ENCODE results near the gene ZPR1. TPM values are rescaled to one million over a fixed set of nuclear protein-coding genes. Genes with fewer than 3 reads are reported as not detected.

Gene ZPR1
- polyA plus RNA-seq, 1 donor from 2014 or later: 34.5 TPM

DNA sequence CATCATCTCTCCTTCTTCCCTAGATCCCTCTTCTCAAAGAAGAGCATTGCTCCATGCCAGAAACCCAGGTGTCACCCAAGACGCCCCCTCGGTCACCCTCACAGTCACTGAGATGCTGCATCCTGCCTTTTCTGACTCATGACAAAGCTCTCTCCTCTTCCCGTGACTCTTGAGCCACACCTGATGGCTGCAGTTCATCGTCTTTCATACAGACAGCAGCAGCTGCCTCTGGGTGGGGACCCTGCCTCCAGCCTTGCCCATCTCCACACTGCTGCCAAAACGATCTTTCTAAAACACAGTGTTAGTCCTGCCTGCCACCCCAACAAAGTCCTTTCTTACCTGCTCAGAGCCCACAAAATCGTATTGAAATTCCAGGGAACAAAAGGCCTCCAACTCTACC lies 59.8 kb downstream of the ZPR1 start:
- Histone ChIP-seq H3K9me2 (ENCODE audit: insufficient read depth, low read length) (no peaks in the 10 kb centered on the region), H3K79me2 (replicated peaks; ENCODE audit: insufficient read depth, low read length) (no peaks in the 10 kb centered on the region), H3K4me2 (ENCODE audit: low read length) (no peak overlapping the region), H3K36me3 (ENCODE audit: insufficient read depth, low read length) (no peaks in the 10 kb centered on the region), H3K9ac (ENCODE audit: low read length) (no peak overlapping the region), H3F3A (ENCODE audit: insufficient read depth, low read length, poor library complexity, severe bottlenecking) (no peaks in the 10 kb centered on the region), H2AFZ (ENCODE audit: low read depth, low read length) (no peak overlapping the region), H3K4me3 (ENCODE audit: low read length) (no peak overlapping the region), H3K27me3 (ENCODE audit: insufficient read depth, low read depth, low read length) (no peaks in the 10 kb centered on the region), H4K20me1 (ENCODE audit: insufficient read depth) (no peaks in the 10 kb centered on the region), H3K27ac (ENCODE audit: low read length) (no peak overlapping the region), H3K9me3 (ENCODE audit: low read length) (no peaks in the 10 kb centered on the region)
- TF ChIP-seq RAD21 (conservative IDR thresholded peaks at IDR 0.05) (no peak), SMC3 (conservative IDR thresholded peaks at IDR 0.05; ENCODE audit: poor library complexity) (no peak), MXI1 (conservative IDR thresholded peaks at IDR 0.05; ENCODE audit: poor library complexity, severe bottlenecking) (no peak), EP300 (conservative IDR thresholded peaks at IDR 0.05; ENCODE audit: poor library complexity, severe bottlenecking) (no peak), POLR2AphosphoS5 (IDR thresholded peaks at IDR 0.05) (no peak), TAF1 (IDR thresholded peaks at IDR 0.05; ENCODE audit: low read depth) (no peak), EZH2 (IDR thresholded peaks at IDR 0.05; ENCODE audit: borderline replicate concordance, insufficient read depth, low read length, poor library complexity, severe bottlenecking) (no peak)
- TF ChIP-seq, protein P1, sequence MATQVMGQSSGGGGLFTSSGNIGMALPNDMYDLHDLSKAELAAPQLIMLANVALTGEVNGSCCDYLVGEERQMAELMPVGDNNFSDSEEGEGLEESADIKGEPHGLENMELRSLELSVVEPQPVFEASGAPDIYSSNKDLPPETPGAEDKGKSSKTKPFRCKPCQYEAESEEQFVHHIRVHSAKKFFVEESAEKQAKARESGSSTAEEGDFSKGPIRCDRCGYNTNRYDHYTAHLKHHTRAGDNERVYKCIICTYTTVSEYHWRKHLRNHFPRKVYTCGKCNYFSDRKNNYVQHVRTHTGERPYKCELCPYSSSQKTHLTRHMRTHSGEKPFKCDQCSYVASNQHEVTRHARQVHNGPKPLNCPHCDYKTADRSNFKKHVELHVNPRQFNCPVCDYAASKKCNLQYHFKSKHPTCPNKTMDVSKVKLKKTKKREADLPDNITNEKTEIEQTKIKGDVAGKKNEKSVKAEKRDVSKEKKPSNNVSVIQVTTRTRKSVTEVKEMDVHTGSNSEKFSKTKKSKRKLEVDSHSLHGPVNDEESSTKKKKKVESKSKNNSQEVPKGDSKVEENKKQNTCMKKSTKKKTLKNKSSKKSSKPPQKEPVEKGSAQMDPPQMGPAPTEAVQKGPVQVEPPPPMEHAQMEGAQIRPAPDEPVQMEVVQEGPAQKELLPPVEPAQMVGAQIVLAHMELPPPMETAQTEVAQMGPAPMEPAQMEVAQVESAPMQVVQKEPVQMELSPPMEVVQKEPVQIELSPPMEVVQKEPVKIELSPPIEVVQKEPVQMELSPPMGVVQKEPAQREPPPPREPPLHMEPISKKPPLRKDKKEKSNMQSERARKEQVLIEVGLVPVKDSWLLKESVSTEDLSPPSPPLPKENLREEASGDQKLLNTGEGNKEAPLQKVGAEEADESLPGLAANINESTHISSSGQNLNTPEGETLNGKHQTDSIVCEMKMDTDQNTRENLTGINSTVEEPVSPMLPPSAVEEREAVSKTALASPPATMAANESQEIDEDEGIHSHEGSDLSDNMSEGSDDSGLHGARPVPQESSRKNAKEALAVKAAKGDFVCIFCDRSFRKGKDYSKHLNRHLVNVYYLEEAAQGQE (IDR thresholded peaks at IDR 0.05; ENCODE audit: borderline replicate concordance): no peak
- TF ChIP-seq, protein P2, sequence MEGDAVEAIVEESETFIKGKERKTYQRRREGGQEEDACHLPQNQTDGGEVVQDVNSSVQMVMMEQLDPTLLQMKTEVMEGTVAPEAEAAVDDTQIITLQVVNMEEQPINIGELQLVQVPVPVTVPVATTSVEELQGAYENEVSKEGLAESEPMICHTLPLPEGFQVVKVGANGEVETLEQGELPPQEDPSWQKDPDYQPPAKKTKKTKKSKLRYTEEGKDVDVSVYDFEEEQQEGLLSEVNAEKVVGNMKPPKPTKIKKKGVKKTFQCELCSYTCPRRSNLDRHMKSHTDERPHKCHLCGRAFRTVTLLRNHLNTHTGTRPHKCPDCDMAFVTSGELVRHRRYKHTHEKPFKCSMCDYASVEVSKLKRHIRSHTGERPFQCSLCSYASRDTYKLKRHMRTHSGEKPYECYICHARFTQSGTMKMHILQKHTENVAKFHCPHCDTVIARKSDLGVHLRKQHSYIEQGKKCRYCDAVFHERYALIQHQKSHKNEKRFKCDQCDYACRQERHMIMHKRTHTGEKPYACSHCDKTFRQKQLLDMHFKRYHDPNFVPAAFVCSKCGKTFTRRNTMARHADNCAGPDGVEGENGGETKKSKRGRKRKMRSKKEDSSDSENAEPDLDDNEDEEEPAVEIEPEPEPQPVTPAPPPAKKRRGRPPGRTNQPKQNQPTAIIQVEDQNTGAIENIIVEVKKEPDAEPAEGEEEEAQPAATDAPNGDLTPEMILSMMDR (IDR thresholded peaks at IDR 0.05; ENCODE audit: poor library complexity, severe bottlenecking): no peak

DNA sequence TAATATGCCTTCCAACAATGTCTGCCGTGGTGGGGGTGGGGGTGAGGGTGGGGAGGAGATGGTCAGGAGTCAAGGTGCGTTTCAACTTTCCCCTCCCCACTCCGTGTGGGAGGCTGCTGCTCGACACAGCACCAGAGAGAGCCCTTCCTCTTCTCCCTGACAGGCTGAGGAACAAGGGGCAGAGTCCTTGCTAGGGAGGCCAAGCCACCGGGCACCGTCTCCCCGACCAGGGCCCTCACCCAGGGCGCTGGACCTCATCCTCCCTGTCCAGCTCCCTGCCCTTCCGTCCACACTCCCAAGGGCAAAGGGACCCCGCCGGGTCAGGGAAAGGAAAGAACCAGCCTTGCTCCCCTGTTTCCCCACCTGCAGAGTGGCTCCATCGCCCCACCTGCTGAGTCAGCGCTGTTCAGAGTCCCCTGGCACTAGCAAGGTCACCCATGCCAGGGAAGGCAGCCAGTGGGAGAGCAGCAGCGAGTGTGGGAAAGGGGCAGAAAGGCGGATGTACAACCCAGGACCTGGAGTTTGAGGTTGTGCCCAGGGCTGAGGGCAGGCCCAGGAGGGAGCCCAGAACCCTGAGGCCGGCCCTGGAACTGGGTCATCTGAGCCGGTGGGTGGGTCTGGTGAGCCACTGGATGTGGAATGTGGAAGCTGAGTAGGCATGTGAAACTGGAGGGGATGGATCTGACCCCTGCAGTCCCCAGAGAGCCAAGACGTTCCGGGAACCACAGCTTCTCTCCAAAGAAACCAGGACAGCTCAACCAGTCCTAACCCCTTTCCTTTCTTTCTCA lies 62.2 kb downstream of the ZPR1 start:
- Histone ChIP-seq H3F3A (ENCODE audit: insufficient read depth, low read length, poor library complexity, severe bottlenecking) (no peaks in the 10 kb centered on the region), H3K4me3 (ENCODE audit: low read length) (no peak overlapping the region), H3K4me2 (ENCODE audit: low read length) (no peak overlapping the region), H3K9ac (ENCODE audit: low read length) (no peak overlapping the region), H3K9me3 (ENCODE audit: low read length) (no peaks in the 10 kb centered on the region), H4K20me1 (ENCODE audit: insufficient read depth) (no peaks in the 10 kb centered on the region), H3K36me3 (ENCODE audit: insufficient read depth, low read length) (no peaks in the 10 kb centered on the region), H3K9me2 (ENCODE audit: insufficient read depth, low read length) (no peaks in the 10 kb centered on the region), H2AFZ (ENCODE audit: low read depth, low read length) (no peak overlapping the region), H3K79me2 (replicated peaks; ENCODE audit: insufficient read depth, low read length) (no peaks in the 10 kb centered on the region), H3K27ac (ENCODE audit: low read length) (no peak overlapping the region), H3K27me3 (ENCODE audit: insufficient read depth, low read depth, low read length) (no peaks in the 10 kb centered on the region)
- TF ChIP-seq EP300 (conservative IDR thresholded peaks at IDR 0.05; ENCODE audit: poor library complexity, severe bottlenecking): no peak
- no peak for TF ChIP-seq EZH2 (IDR thresholded peaks at IDR 0.05; ENCODE audit: borderline replicate concordance, insufficient read depth, low read length, poor library complexity, severe bottlenecking)
- no peak for TF ChIP-seq SMC3 (conservative IDR thresholded peaks at IDR 0.05; ENCODE audit: poor library complexity)
- no peak for TF ChIP-seq RAD21 (conservative IDR thresholded peaks at IDR 0.05)
- TF ChIP-seq, protein P2 (IDR thresholded peaks at IDR 0.05; ENCODE audit: poor library complexity, severe bottlenecking): no peak
- TF ChIP-seq TAF1 (IDR thresholded peaks at IDR 0.05; ENCODE audit: low read depth): no peak
- TF ChIP-seq POLR2AphosphoS5 (IDR thresholded peaks at IDR 0.05): no peak
- TF ChIP-seq, protein P1 (IDR thresholded peaks at IDR 0.05; ENCODE audit: borderline replicate concordance): no peak
- no peak for TF ChIP-seq MXI1 (conservative IDR thresholded peaks at IDR 0.05; ENCODE audit: poor library complexity, severe bottlenecking)
